Smooth muscle cell (in vitro differentiated cells): Measurements from ENCODE around the gene APEH. TPM values are rescaled to one million over a fixed set of nuclear protein-coding genes. Genes with fewer than 3 reads are reported as not detected.

Experiments used
- DNase-seq: peaks from one replicate; lab custom pipeline; 2025; ENCODE audit not compliant: unreplicated experiment; lab: John Stamatoyannopoulos, UW
- H2AFZ ChIP-seq: fragments of 200-600 bp; sonication (generic); 2 replicates; pipeline ENCODE4 v1.6.0; 2016; ENCODE audit warnings: antibody characterized with exemption, low read depth, mild to moderate bottlenecking
- H3F3A ChIP-seq: fragments of 200-600 bp; sonication (generic); 2 replicates; pipeline ENCODE4 v1.6.0; 2017; ENCODE audit warnings: antibody characterized with exemption, low read depth
- H3K27ac ChIP-seq: fragments of 200-600 bp; sonication (generic); 2 replicates; pipeline ENCODE4 v1.5.1; 2016; ENCODE audit warnings: low read depth, mild to moderate bottlenecking
- H3K27me3 ChIP-seq: fragments of 200-600 bp; sonication (generic); 2 replicates; pipeline ENCODE4 v1.6.1; 2016; ENCODE audit warnings: low read depth, mild to moderate bottlenecking
- H3K36me3 ChIP-seq: fragments of 200-600 bp; sonication (generic); 2 replicates; pipeline ENCODE4 v1.5.1; 2016; ENCODE audit warnings: low read depth
- H3K4me1 ChIP-seq: fragments of 200-600 bp; sonication (generic); 2 replicates; pipeline ENCODE4 v1.5.1; 2016; ENCODE audit warnings: low read depth
- H3K4me2 ChIP-seq: fragments of 200-600 bp; sonication (generic); 2 replicates; pipeline ENCODE4 v1.6.0; 2016; ENCODE audit warnings: mild to moderate bottlenecking
- H3K4me3 ChIP-seq: fragments of 200-600 bp; sonication (generic); 2 replicates; pipeline ENCODE4 v1.5.1; 2016; ENCODE audit warnings: mild to moderate bottlenecking
- H3K79me2 ChIP-seq: fragments of 200-600 bp; sonication (generic); 2 replicates; pipeline ENCODE4 v1.6.0; 2016; ENCODE audit warnings: low read depth, mild to moderate bottlenecking
- H3K9ac ChIP-seq: fragments of 200-600 bp; sonication (generic); 2 replicates; pipeline ENCODE4 v1.6.0; 2016; ENCODE audit warnings: low read depth
- H3K9me3 ChIP-seq: fragments of 200-600 bp; sonication (generic); replicated peaks from 2 replicates; pipeline ENCODE4 v1.5.1; 2016; ENCODE audit warnings: low read depth
- H4K20me1 ChIP-seq: fragments of 200-600 bp; sonication (generic); 2 replicates; pipeline ENCODE4 v1.6.0; 2016; ENCODE audit warnings: low read depth
- WGBS: methylation state at CpG from one replicate; pipeline ENCODE4 v1.1.7; 2016; ENCODE audit warnings: low lambda C conversion rate; 5-methylcytosine and 5-hydroxymethylcytosine counted together
- polyA plus RNA-seq: library from polyadenylated mRNA; unstranded; fragments of >200 nt; fragmentation: Nextera tagmentation; extraction: Ambion mirVana; gene quantifications from 2 replicates; pipeline ENCODE4 v1.2.1, GENCODE V29; 2016
- total RNA-seq: library from RNA; depleted of rRNA; stranded (reverse); fragments of >200 nt; gene quantifications from 2 replicates; pipeline ENCODE4 v1.2.3, GENCODE V29; 2014
- TF ChIP-seq, protein P1 (sequence below): fragments of 200-600 bp; sonication (generic); IDR thresholded peaks from 2 replicates; pipeline ENCODE4 v1.5.1; 2017; ENCODE audit warnings: borderline replicate concordance, mild to moderate bottlenecking, antibody characterized with exemption; ENCODE audit not compliant: insufficient read depth, poor library complexity, severe bottlenecking

The APEH gene
- total and polyA plus RNA-seq, 2 experiments from 2014 or later = 69.4 to 91.7 TPM

DNA sequence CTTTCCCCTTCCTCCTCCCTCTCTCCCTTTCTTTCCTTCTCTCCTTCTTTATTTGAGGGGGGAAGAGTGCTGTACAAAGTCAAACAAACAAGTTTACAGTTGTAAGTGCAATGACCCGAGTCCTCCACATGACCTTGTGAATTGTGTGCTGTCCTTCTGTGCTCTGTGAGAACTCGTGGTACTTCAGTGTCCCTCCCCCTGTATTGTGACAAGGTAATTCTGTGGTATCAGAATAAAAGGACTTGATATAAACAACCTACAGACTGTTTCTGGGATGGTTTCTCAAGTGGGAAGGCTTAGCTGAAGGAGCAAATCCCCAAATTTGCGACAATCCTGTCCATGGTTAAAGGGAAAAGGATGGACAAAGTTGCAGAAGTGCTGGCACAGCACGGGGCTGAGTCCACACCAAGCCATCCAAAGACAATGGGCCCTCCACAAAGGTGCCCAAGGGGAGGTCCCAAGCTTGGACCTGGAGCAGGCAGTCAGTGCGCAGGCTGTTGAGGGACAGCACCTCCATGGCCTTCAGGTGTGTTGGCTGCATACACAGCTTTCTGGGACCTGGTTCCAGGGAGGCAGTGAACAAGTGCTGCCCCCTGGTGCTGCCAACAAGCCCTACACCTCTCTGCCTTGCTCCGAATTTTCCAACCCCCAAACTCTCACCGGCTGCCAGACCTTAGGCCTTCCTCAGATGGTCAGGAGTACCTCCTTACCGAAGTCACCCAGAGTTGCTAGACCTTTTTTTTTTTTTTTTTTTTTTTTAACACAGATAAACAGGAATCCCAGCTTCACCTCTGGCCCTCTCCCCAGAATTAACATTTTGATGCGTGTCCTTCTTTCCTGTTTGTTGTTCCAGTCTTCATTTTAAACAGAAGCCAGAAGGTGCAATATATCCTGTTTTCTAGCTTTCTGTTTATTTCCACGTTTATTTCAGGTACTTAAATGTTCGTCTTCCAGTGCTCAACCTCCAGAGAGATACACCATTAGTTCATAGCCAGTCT is 2.6 kb upstream of the APEH start:
- peaks cover 3% of the 10 kb centered on the region for H4K20me1 ChIP-seq
- TF ChIP-seq, protein P1, sequence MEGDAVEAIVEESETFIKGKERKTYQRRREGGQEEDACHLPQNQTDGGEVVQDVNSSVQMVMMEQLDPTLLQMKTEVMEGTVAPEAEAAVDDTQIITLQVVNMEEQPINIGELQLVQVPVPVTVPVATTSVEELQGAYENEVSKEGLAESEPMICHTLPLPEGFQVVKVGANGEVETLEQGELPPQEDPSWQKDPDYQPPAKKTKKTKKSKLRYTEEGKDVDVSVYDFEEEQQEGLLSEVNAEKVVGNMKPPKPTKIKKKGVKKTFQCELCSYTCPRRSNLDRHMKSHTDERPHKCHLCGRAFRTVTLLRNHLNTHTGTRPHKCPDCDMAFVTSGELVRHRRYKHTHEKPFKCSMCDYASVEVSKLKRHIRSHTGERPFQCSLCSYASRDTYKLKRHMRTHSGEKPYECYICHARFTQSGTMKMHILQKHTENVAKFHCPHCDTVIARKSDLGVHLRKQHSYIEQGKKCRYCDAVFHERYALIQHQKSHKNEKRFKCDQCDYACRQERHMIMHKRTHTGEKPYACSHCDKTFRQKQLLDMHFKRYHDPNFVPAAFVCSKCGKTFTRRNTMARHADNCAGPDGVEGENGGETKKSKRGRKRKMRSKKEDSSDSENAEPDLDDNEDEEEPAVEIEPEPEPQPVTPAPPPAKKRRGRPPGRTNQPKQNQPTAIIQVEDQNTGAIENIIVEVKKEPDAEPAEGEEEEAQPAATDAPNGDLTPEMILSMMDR = peak; percentile 86
- no peaks in the 10 kb centered on the region for H3K9me3 ChIP-seq
- H3F3A ChIP-seq = peaks cover 6% of the 10 kb centered on the region
- no peaks in the 10 kb centered on the region for H3K79me2 ChIP-seq
- WGBS = 52% methylated on average over 11 of the region's 11 CpGs
- H2AFZ ChIP-seq = no peak overlapping the region
- H3K4me3 ChIP-seq = no peak overlapping the region
- H3K9ac ChIP-seq = no peak overlapping the region
- no peaks in the 10 kb centered on the region for H3K36me3 ChIP-seq
- H3K27me3 ChIP-seq = no peaks in the 10 kb centered on the region
- H3K27ac ChIP-seq = no peak overlapping the region
- peaks cover 9% of the 10 kb centered on the region for H3K4me1 ChIP-seq
- H3K4me2 ChIP-seq = no peak overlapping the region
- no peak for DNase-seq

DNA sequence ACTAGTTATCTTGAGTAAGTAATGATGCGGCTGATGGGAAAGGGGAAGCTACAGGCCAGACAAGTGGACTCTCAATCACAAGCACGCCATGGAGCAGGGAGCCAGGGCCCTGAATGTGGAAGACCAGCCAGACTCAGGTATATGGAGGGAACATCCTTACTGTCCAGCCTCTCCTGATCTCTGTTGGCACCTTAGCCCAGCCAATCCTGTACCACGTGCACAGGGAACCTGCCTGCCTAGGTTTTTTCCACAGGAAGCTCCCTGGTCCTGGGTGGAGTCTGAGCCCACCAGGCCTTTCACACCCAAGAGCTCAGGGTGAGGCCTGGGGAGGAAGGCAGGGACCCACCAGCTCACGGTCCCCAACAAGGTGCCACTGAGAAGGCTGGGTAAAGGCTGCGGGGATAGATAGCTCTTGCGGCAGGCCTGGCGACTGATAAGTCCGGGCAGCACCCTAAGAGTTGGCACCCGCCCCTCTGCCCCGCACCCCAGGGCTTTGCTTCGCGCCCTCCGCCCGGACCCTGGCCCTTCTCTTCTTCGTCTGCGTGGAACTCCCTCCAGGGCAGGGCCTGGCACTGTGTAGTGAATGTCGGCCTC is 933 bp upstream of the APEH start:
- peak overlapping the region; percentile 87 for H3K27ac ChIP-seq
- peak overlapping the region; percentile 92 for H3K4me3 ChIP-seq
- peak overlapping the region; percentile 93 for H3K4me2 ChIP-seq
- H3K4me1 ChIP-seq = peaks cover 9% of the 10 kb centered on the region
- H3K9me3 ChIP-seq = no peaks in the 10 kb centered on the region
- DNase-seq = no peak
- TF ChIP-seq, protein P1 = no peak
- peaks cover 3% of the 10 kb centered on the region for H4K20me1 ChIP-seq
- H3K36me3 ChIP-seq = no peaks in the 10 kb centered on the region
- peak overlapping the region; percentile 20 for H2AFZ ChIP-seq
- 35% methylated on average over 7 of the region's 17 CpGs for WGBS
- H3F3A ChIP-seq = peaks cover 6% of the 10 kb centered on the region
- H3K27me3 ChIP-seq = no peaks in the 10 kb centered on the region
- H3K9ac ChIP-seq = peak overlapping the region; percentile 89
- H3K79me2 ChIP-seq = no peaks in the 10 kb centered on the region

- WGBS = 4% methylated on average over 32 of the region's 34 CpGs
- Histone ChIP-seq H3K27ac (peak overlapping the region; percentile 87), H4K20me1 (peaks cover 3% of the 10 kb centered on the region), H3K36me3 (no peaks in the 10 kb centered on the region), H3K79me2 (no peaks in the 10 kb centered on the region), H3K9ac (peak overlapping the region; percentile 89), H2AFZ (peak overlapping the region; percentile 75), H3K4me1 (peaks cover 5% of the 10 kb centered on the region), H3K9me3 (no peaks in the 10 kb centered on the region), H3K4me3 (peak overlapping the region; percentile 92), H3K4me2 (peak overlapping the region; percentile 93), H3F3A (peaks cover 6% of the 10 kb centered on the region), H3K27me3 (no peaks in the 10 kb centered on the region)
- DNase-seq = no peak
- TF ChIP-seq, protein P1 = no peak
Measured at GRCh38 chr3:49674497-49674983, 389 bp downstream of the APEH start.
